Measurements from ENCODE around the gene GATD1.

The GATD1 gene

GRCh38 chr11:777288-778255 lies at the start of gene GATD1:
GATD1 (minus strand) TSS chr11:777487; CDS start chr11:777462, 25 bp downstream.
- DNase-seq (ENCODE audit: low read depth), result peak; percentile 85

- no peak for DNase-seq (ENCODE audit: low read depth)
These were observed 49.5 kb upstream of the GATD1 start for GRCh38 chr11:826836-827145.

GRCh38 chr11:826227-826621 lies 48.9 kb upstream of the GATD1 start:
- no peak for DNase-seq (ENCODE audit: low read depth)

- DNase-seq (ENCODE audit: low read depth), result no peak
These were observed 48.3 kb upstream of the GATD1 start for GRCh38 chr11:825366-826226.

- no peak for DNase-seq (ENCODE audit: low read depth)
These were observed 47.7 kb upstream of the GATD1 start for GRCh38 chr11:824942-825341.

- DNase-seq (ENCODE audit: low read depth), result no peak
These were observed 47.1 kb upstream of the GATD1 start for GRCh38 chr11:824292-824880.

- no peak for DNase-seq (ENCODE audit: low read depth)
These were observed 46.4 kb upstream of the GATD1 start for GRCh38 chr11:823441-824291.

- no peak for DNase-seq (ENCODE audit: low read depth)
These were observed 44.5 kb upstream of the GATD1 start for GRCh38 chr11:821512-822371.

- DNase-seq (ENCODE audit: low read depth), result no peak
These were observed 43.6 kb upstream of the GATD1 start for GRCh38 chr11:820655-821511.

- peak; percentile 94 for DNase-seq (ENCODE audit: low read depth)
These were observed 42.8 kb upstream of the GATD1 start for GRCh38 chr11:819943-820649.

- peak; percentile 85 for DNase-seq (ENCODE audit: low read depth)
These were observed 42.0 kb upstream of the GATD1 start for GRCh38 chr11:819129-819931.

- DNase-seq (ENCODE audit: low read depth), result no peak
These were observed 41.3 kb upstream of the GATD1 start, which contains the start of gene PNPLA2 for GRCh38 chr11:818396-819128. PNPLA2 (plus strand) TSS chr11:818914; CDS start chr11:819719, 805 bp downstream.

GRCh38 chr11:816433-816779 lies 39.1 kb upstream of the GATD1 start:
- DNase-seq (ENCODE audit: low read depth), result no peak

GRCh38 chr11:815675-816432 lies 38.6 kb upstream of the GATD1 start:
- no peak for DNase-seq (ENCODE audit: low read depth)

GRCh38 chr11:813456-814096 lies 36.3 kb upstream of the GATD1 start:
- DNase-seq (ENCODE audit: low read depth), result no peak

GRCh38 chr11:813072-813455 lies 35.8 kb upstream of the GATD1 start:
- DNase-seq (ENCODE audit: low read depth), result no peak

Data from T-helper 22 cell (primary cell).